EL (cell line): ENCODE results near the gene SMG7.
A peak's percentile ranks its signal among the peaks of the same experiment; 100 is the strongest.

ENCODE experiments used
- DNase-seq: peaks from one replicate; pipeline ENCODE4 v3.0.0-alpha.2; 2016

Gene SMG7

DNA sequence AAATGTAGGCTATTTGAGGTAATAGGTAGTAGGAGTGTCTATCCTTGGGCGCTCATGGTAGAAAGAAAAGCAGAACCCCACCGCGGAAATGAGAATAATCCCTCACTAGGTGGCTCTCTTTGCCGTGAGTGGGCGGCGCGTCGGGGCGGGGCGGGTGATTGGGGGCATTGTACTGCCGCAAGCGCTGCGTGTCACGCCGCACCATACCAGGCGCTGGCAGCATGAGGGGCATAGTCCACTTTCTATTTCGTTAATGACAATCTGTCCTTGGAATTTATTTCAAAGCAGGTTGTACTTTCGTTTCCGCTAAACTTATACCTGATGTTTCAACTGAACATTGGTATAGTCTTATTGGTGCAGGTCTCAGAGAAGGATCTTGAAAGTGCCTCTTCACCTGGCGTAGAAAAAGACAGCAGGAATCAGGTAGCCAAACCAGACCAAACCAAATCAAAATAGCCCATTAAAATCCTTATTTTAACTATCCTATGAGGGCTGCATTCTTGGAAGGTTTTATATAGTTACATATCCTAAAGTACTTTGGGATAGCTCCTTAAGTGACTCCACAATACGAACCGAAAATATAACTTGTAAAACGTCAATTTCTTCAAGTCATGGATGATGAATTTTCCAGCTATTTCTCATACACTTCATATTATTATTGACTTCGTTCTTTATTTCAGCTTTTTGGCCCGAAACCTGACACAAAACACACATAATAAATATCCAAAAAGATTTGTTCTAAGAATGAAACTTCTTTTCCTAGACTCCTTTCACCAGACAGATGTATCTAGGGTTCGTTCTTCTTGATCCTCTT is 1.9 kb upstream of the SMG7 start:
- peak; percentile 82 for DNase-seq

DNA sequence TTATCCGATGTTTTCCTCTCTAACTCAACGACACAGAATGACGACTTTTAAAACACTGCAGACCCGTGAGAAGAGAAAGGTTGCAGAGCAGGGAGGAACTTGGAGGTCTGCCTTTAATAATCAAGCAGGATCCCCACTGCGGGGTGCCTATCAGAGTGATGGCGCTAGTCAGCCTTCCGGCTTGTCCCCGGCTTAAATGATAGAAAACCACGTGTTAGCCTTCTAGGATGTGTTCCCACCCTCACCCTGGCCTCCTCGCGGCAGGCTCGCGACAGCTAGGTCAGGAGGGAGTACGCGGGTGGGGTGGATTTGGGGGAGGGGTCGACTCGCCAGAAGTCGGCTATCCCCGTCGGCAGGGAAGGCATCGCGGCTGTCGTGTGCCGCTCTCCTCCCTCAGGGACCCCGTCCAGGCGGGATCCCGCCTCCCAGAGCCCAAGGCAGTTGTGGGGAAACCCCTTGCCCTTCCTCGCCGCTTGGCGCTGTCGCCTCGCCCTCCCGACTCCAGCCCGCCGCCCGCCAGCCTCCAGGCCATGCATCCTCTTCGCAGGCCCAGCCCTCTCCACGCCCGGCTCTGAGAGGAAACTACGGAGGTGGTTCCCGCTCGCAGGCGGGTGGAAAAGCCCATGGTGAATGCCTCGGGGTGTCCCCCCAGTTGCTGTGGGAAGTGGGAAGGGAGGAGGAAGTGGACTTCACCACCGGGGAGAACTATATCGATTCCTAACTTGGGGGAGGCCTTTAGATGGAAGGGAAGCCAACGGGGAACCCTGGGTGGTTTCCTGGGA is 1.1 kb upstream of the SMG7 start:
- DNase-seq, result peak; percentile 84

DNA sequence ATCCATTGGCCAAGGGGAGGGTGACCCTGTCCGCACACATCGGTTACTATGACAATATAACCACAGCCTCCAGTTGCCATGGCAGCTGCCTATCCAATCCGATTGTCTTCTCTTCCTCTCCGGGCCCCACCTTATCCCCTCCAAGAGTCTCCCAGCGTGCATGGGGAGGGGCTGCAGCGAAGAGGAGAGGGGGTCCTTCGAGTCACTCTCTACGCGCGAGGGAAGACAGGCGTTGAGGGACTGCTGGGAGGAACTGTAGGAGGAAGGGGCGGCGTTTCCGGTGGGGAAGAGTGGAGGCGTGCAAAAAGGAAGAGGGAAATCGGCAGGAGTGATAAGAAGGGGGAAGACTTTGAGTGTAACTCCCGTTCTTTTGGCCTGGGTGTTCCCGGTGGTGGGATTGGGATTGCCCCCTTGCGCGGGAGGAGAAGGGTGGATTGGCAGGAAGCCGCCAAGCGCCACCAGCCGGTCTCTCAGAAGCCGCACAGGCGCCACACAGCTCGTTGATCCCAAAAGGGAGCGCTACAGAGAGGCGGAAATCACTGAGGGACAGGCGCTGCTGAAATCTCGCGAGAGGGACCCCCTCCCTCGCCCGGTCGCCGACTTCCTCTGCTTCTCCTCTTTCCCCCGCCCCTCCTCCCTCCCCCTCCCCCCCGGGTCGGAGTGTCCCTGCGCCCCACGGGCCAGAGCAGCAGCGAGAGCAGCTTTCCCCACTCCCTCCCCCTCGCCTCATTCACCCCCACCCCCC is 384 bp upstream of the SMG7 start:
- peak; percentile 98 for DNase-seq

DNA sequence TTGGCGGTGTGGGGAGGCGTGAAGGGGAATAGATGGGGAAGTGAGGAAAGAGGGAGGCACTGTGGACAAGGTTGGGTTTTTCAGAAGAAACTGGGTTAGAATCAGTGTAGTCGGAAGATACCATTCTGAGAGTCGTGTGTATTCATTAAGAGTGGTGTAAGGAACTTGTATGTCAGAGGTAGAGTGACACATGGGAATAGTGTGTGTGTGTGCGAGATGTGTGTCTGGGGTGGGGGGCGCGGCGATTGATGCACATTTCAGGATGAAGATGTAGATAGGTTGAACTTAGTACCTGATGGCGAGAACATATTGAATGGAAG is 878 bp downstream of the SMG7 start:
- DNase-seq, result peak; percentile 8

DNA sequence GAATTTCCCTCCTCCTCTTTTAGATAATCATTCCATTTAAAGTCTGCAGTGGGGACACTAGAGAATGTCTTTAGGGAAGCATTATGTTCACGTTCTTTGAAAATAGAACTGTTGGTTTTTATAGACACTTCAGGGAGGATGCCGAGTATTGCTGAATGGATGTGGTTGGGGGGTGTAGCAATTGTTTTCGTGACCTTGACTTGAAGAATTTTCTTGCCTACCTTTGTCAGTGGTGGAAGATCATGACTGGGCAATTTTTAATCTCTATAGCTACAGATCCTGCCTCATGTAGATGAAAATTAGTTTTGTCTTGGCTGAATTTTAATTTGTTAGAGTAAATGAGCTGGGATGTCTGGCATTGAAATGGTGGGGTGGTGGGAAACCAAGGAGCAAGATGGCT is 3.8 kb downstream of the SMG7 start:
- no peak for DNase-seq

DNA sequence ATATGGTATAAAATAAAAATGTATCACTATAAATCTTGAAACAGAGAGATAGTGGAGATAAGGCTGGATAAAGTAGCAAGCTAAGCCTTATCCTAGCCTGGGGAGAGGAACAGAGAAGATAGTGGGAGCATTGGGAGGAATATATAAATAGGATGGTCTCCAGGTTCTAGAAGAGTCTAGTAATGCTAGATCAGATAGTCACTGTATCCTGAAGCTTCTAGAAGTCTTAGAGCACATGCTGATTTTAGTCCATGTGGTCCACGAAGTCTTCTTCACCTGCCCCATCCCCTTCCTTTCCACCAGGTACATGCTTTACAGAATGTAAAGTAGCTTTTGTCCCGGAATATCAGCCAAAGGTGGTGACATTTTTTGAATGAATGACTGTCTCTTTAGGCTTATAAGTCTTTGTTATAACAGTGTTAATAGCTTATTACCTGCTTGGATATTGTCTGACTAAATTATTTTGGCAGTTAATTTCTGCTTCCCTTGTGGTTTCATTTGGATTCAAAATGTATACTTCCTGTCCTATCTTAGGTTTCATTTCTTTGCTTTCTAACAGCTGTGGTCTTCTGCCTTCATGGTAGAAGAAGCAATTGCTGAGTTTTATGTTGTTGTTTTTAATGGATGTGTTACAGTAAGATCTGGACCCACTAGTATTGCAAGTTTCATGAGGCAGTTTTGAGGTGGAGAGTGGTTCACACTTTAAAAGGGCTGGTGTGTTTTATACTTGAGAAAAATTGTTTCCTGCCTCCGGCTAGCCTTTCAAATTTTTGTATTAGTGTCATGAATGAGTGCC is 5.9 kb downstream of the SMG7 start:
- DNase-seq, result no peak

DNA sequence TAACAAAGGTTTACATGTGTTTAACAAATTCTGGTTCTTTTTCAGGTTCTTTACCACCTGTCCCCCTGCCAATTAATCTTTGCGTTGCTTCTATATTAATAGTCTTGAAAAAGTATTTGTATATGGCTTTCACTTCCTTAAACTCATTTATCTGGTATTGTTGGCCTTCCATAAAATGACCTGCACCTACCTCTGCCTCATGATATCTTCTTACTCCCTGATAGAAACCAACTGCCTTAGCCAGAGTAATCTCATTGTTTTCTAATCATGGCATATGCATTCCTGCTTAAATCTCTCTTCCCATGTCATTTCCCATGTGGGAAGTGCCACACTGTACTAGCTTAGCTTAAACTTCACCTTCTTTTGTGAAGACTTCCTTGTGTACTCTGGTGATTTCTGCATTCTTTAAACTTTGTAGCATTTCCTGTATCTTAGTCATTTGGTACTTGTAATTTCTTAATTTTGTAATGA is 8.7 kb downstream of the SMG7 start:
- DNase-seq, result peak; percentile 52

DNA sequence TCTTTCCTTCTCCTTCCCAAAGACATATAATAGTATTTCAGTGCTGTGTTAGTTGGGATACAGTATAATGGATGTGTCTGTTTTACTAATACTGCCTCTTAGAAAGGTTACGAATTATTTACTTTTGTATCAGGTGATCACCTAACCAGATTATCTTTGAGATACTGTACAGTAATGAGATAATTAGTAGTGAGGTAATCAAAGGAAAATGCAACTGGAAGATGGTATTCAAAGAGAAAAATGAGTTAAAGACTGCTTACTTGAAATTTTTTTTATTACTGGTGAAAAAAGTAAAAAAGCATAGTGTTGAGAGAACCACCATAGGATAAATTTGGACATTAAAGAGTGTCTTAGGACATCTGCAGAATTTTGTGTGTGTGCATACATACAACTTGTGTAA is 10.9 kb downstream of the SMG7 start:
- DNase-seq, result no peak

DNA sequence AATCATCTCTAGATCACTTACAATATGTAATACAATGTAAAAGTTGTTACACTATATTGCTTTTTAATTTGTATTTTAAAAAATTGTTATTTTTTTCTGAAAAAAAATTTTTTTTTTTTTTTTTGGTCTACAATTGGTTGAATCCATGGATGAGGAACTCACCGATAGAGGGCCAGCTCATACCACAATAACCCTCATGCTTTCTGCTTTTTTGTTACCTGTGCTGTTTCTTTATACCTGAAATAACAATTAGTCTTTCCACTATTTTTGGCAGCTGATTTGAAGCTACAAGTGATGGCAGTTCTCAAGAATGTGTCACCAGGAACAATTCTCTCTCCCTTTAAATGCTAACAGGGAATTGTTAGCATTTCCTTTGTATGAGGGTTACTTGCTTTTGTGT is 12.0 kb downstream of the SMG7 start:
- no peak for DNase-seq

DNA sequence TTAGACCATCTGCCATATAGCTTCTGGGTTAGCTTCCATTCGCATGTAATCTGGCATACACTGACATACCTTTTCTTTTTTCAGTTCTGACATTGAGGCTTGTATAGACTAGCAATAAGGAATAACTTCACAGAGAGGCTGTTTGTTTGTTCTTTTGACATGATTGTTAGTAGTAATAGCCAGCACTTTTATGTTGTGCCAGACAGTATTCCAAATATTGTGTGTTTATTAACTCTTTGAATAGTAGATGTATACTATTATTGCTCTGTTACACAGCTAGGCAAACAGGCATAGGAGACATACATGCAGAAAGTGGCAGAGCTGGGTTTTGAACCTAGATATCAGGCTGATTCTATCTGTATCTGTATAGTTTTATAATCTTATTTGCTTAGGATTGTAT is 12.6 kb downstream of the SMG7 start:
- DNase-seq, result no peak

DNA sequence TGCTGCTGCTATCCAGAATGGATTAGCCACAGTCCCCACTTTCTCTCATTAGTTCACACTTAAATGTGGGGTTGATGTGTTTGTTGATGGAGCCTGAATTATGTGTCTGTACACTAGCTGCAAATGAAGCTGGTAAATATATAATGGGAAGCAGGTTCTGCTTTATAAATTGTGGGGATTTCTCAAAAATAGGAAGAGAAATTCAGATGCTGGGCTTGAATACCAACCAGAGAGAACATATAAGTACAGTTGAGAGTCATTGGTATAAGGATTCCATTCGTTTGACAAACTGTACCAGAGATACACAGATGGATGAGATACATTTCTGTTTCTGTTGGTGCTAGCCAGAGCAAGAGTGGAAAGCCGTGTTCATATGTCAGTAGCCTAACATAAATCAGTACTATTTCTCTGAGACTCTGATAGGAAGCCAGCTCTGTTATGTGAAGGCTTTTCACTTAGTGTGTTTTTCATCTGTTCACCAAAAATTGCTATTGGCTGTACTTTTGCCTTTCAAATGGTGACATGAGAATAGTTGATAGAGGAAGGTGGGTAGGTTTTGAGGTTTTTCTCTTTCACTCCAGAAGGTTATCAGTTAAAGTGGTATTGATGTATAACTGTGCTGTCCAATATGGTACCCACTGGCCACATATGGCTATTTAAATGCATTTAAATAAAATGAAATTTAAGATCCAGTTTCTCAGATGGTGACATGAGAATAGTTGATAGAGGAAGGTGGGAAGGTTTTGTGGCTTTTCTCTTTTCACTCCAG is 15.6 kb downstream of the SMG7 start:
- no peak for DNase-seq

DNA sequence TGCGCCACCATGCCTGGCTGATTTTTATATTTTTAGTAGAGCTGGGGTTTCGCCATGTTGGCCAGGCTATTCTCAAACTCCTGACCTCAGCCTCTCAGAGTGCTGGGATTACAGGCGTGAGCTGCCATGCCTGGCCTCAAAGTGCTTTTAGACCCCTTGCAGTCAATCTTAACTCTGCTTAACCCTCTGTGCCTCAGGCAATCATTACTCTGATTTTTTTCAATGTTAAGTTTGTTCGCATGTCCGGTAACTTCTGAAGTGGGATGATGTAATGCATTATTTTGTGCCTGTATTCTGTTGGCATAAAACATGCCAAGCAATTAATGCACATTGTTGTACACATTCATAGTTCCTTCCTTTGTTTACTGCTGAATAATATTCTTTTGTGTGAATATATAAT is 18.6 kb downstream of the SMG7 start:
- no peak for DNase-seq

DNA sequence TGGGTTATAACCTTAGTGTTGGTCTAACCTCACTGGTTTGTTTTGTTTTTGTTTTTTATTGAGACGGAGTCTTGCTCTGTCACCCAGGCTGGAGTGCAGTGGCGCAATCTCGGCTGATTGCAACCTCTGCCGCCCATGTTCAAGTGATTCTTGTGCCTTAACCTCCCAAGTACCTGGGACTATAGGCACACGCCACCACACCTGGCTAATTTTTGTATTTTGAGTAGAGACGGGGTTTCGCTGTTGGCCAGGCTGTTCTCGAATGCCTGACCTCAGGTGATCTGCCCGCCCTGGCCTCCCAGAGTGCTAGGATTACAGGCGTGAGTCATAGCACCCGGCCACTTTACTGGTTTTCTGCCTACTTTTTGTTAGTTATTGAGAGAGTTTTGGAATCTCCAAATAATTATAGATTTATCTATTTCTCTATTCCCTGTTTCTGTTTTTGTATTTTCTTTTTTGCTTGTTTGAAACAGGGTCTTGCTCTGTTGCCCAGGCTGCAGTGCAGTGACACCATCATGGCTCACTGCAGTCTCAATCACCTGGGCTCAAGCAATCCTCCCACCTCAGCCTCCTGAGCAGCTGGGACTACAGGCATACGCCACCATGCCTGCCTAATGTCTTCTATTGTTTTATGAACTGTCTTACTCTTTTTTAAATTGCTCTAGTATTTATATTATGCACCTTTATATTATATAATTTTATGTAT is 21.4 kb downstream of the SMG7 start:
- no peak for DNase-seq

DNA sequence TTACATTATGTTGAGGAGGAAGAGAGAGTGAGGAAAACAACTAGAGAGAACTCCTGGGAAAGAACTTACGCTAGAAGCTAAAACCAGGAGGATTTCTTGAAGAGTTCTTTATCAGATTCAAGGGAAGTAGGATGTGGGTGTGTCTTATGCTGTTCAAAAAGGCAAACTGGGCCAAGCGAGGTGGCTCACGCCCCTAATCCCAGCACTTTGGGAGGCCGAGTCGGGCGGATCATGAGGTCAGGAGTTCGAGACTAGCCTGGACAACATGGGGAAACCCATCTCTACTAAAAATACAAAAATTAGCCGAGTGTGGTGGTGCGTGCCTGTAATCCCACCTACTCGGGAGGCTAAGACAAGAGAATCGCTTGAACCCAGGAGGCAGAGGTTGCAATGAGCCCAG is 23.1 kb downstream of the SMG7 start:
- no peak for DNase-seq

DNA sequence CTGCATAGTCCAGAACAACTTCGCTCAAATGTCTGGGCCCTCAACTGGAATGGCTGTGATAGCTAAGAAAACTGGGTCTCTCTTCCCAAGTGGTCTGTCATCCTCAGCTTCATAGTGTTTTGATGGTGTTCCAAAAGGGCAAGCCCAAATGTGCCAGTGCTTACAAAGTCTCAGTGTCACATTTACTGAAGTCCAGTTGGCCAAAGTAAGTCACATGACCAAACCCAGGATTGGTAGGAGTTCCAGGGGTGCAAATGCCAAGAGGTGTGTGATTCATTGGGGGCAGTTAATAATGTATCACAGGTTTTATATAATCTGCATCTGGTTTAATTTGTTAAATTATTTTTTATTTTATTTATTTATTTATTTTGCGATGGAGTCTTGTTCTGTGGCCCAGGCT is 24.9 kb downstream of the SMG7 start:
- DNase-seq, result no peak

DNA sequence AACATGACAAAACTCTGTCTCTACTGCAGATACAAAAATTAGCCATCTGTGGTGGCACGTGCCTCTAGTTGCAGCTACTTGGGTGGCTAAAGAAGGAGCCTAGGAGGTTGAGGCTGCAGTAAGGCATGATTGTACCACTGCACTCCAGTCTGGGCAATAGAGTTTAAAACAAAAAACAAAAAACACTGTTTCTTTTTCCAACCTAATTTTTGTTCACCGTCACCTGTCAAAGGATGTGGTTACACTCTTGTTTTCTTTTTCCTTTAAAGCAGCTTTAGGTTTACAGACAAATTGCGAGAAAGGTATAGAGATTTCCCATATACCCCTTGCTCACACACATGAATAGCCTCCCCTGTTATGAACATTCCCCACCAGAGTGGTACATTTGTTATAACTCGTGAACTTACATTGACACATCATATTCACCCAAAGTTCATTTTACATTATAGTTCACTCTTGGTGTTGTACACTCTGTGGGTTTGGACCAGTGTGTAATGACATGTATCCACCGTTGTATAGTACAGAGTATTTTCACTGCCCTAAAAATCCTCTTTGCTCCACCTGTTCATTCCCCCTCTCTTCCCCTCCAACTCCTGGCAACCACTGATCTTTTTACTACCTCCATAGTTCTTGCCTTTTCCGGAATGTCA is 26.2 kb downstream of the SMG7 start:
- DNase-seq, result no peak

DNA sequence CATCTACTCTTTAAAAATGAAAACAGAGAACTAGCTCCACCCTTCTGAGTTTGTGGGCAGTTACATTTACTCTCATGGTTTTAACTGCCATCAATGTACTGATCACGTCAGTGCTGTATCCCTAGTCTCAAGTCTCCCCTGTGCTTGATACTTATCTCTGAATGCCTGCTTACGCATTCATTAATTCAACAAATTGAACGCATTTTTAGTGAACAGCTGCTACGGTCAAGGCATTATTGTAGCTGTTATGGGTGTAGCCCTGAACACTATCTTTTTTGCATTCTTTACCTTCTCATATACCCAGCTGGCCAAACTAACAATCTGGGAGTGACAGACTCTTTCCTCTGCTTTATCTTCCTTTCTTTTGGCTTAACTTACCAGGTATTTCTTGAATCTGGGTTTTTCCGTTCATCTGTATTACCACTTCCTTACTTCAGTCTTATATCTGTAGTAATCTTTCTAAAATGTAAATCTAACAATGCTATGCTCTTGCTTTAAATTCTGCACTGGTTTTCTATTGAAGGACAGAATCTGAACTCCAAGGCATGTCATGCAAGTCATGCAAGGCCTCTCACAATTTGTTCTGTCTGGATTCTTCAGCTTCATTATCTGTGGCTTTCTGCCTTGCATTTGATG is 33.3 kb downstream of the SMG7 start:
- no peak for DNase-seq

DNA sequence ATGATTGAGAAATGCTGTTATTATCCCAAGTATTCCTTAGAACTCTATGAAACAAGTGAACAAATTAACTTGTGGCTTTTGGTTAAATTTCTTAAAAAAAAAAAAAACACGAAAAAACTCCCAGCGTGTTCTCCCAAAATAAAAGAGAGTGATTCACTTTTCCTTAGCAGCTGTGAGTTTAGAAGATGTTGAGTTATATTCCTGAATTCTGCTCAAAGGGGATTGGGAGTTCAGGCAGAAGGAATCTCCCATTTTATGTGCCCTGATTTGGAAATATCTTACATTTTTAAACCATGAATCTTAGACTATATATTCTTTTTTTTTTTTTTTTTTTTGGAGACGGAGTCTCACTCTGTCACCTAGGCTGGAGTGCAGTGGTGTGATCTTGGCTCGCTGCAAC is 34.3 kb downstream of the SMG7 start:
- peak; percentile 43 for DNase-seq

DNA sequence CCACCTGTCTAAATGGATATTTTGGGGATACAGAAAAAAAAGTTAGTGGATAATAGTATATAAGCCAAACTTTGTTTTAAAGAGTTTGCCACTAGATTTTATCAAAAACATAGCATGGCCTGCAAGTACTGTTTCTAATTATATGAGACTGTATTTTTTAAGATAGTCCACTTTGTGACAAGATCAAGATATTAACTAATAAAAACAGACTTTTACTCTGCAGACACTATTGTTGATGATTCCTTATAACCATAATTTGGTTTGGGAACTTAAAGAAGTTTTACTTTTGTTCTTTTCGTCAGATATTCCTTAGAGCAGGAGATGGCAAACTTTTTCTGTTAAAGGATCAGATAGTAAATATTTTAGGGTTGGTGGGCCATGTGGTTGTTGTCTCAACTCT is 36.4 kb downstream of the SMG7 start:
- DNase-seq, result no peak

DNA sequence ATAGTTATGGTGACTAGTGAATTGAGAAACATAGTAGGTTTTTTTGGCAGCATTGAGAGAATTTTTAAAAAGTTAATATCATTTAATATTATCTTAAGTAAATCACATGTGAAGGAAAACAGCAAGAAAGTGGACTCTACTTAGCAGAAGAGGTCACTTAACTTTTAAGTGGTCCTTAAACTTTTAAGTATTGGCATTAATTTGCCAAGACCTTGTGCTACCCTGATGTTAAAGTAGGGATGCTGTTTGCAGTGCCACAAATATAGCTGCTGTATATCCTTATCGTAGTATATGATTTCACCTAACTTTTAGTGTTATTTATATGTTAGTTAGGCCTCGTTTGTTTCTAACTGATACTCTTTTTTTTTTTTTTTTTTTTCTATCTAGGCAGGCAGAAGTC is 40.2 kb downstream of the SMG7 start:
- no peak for DNase-seq
